Testis (tissue), 5 donors: ENCODE results near the gene PPM1J. TPM values are rescaled to one million over a fixed set of nuclear protein-coding genes. Genes with fewer than 3 reads are reported as not detected.

Source experiments
- DNase-seq: peaks from one replicate; pipeline ENCODE4 v3.0.0-alpha.2; 2019
- H3K27ac ChIP-seq, 2 donors: fragments of 200-600 bp; sonication (generic); one replicate each; pipeline ENCODE4 v1.5.1; 2019
- H3K27me3 ChIP-seq: fragments of 200-600 bp; sonication (generic); one replicate; pipeline ENCODE4 v1.5.1; 2019
- H3K36me3 ChIP-seq: fragments of 200-600 bp; sonication (generic); one replicate; pipeline ENCODE4 v1.5.1; 2017; ENCODE audit warnings: low read depth; ENCODE audit errors: missing control alignments
- H3K4me1 ChIP-seq: fragments of 200-600 bp; sonication (generic); one replicate; pipeline ENCODE4 v1.5.1; 2019
- H3K4me3 ChIP-seq, 2 donors: fragments of 200-600 bp; sonication (generic); one replicate each; pipeline ENCODE4 v1.5.1; 2017 to 2019
- H3K9me3 ChIP-seq: fragments of 200-600 bp; sonication (generic); one replicate; pipeline ENCODE4 v1.5.1; 2017
- CTCF ChIP-seq, 3 experiments: fragments of 450-650 bp in 2 of 3; fragments of 200-600 bp in 1 of 3; sonication (generic) in 1 of 3; IDR thresholded peaks; one replicate each; pipeline ENCODE4 v1.5.1; 2016 to 2019; ENCODE audit warnings: antibody characterized with exemption in 3 of 3, mild to moderate bottlenecking in 2 of 3, moderate library complexity in 1 of 3
- POLR2A ChIP-seq: fragments of 450-650 bp; IDR thresholded peaks from one replicate; pipeline ENCODE4 v1.6.1; 2017; ENCODE audit warnings: antibody characterized with exemption, mild to moderate bottlenecking, moderate library complexity
- WGBS, 2 donors: methylation state at CpG; one replicate each; pipeline ENCODE4 v1.1.5; 2018; 5-methylcytosine and 5-hydroxymethylcytosine counted together
- intact Hi-C: fragments of 100-400 bp; cut with DNase I; formaldehyde crosslinking; loops from one replicate; pipeline ENCODE4 v1.15.1; 2023; ENCODE audit warnings: low total_unique reads
- long read RNA-seq, 2 donors: transcript quantifications; one replicate each; lab custom pipeline, GENCODE V29; 2026
- polyA plus RNA-seq: library from polyadenylated mRNA; stranded (reverse); fragments of 350-450 nt; fragmentation: Illumina TruSeq; extraction: RNeasy Lipid Tissue Mini Kit (QIAGEN cat#74804); gene quantifications from one replicate; pipeline ENCODE4 v1.2.3, GENCODE V29; 2014; ENCODE audit warnings: low read depth, low replicate concordance; ENCODE audit not compliant: insufficient read depth
- total RNA-seq, 2 donors: library from RNA; depleted of rRNA; stranded (reverse); fragments of >200 nt; gene quantifications; one replicate each; pipeline ENCODE4 v1.2.3, GENCODE V29; 2016

Gene PPM1J
- total RNA-seq (10 to 100 TPM; 45.5 to 88.7 TPM), polyA plus RNA-seq (69.5 TPM)
- long read RNA-seq, donor 1, partial matches to known transcripts, result 0 of 3 reads
- long read RNA-seq, donor 1, other reads (novel, unspliced or antisense), result 0 of 3 reads
- long read RNA-seq, donor 2, transcript PPM1J-201 (10 exons, 1,863 nt), result major isoform, 5 of 5 reads
- long read RNA-seq, donor 2, partial matches to known transcripts, result 0 of 5 reads
- long read RNA-seq, donor 2, other reads (novel, unspliced or antisense), result 0 of 5 reads

GRCh38 chr1:112715264-112716053 lies at the start of gene PPM1J:
Gene PPM1J, minus strand, starts transcription at chr1:112715332. Its CDS starts 31 bp downstream, at chr1:112715301.
- DNase-seq, result peak; percentile 96
- H3K27me3 ChIP-seq, result no peaks in the 10 kb centered on the region
- H3K36me3 ChIP-seq, result no peaks in the 10 kb centered on the region
- H3K4me1 ChIP-seq, result peaks cover 15% of the 10 kb centered on the region
- intact Hi-C loops, result loop anchor here (5.0 kb wide), 1 partner anchor 87 kb away; no protein-coding TSS in a partner anchor
- H3K4me3 ChIP-seq, result peak within 1 kb of the TSS; percentile 60 to 68
- WGBS, 2 donors, result 0 to 1% methylated on average over 10 to 46 of the region's 51 CpGs
- TF ChIP-seq CTCF (IDR thresholded peaks at IDR 0.05) (no peak), POLR2A (no peak)
- H3K27ac ChIP-seq, result peak within 1 kb of the TSS; percentile 20 to 68
- H3K9me3 ChIP-seq, result no peaks in the 10 kb centered on the region

- no peak for DNase-seq
- WGBS, 2 donors, result 64 to 67% methylated on average over 12 of the region's 12 CpGs
- no peaks in the 10 kb centered on the region for H3K27me3 ChIP-seq
- TF ChIP-seq CTCF (IDR thresholded peaks at IDR 0.05), result no peak
- no peak for TF ChIP-seq POLR2A
- no peaks in the 10 kb centered on the region for H3K4me1 ChIP-seq
- no peaks in the 10 kb centered on the region for H3K36me3 ChIP-seq
- no peak overlapping the region for H3K27ac ChIP-seq
- H3K4me3 ChIP-seq, result no peak overlapping the region
- intact Hi-C loops, result no loop called here
- no peaks in the 10 kb centered on the region for H3K9me3 ChIP-seq
Measured at GRCh38 chr1:112762541-112763500, 47.7 kb upstream of the PPM1J start.

GRCh38 chr1:112761714-112762480 lies 46.8 kb upstream of the PPM1J start:
- H3K9me3 ChIP-seq, result no peaks in the 10 kb centered on the region
- H3K36me3 ChIP-seq, result no peaks in the 10 kb centered on the region
- H3K27ac ChIP-seq, result no peak overlapping the region
- TF ChIP-seq POLR2A (no peak), CTCF (IDR thresholded peaks at IDR 0.05) (no peak)
- no peaks in the 10 kb centered on the region for H3K4me1 ChIP-seq
- DNase-seq, result no peak
- no peak overlapping the region for H3K4me3 ChIP-seq
- 78 to 79% methylated on average over 9 of the region's 9 CpGs for WGBS, 2 donors
- intact Hi-C loops, result no loop called here
- H3K27me3 ChIP-seq, result no peaks in the 10 kb centered on the region

- intact Hi-C loops, result no loop called here
- Histone ChIP-seq H3K27me3 (no peaks in the 10 kb centered on the region), H3K27ac (no peak overlapping the region), H3K9me3 (no peaks in the 10 kb centered on the region), H3K36me3 (no peaks in the 10 kb centered on the region), H3K4me1 (no peaks in the 10 kb centered on the region), H3K4me3 (no peak overlapping the region)
- TF ChIP-seq POLR2A, result no peak
- no peak for TF ChIP-seq CTCF (IDR thresholded peaks at IDR 0.05)
- 82 to 86% methylated on average over 6 of the region's 6 CpGs for WGBS, 2 donors
- DNase-seq, result no peak
Measured at GRCh38 chr1:112759228-112759627, 44.1 kb upstream of the PPM1J start.
